Activated T-helper 1 cell treated with Interleukin-2 at 50 U/mL for 16 hours (primary cell): ENCODE results near the gene PCSK6.
"Not testable (repeated sequence)": the region's sequence is repeated elsewhere in the genome, so short reads cannot be mapped to it uniquely, and the experiment has no call there.

ENCODE experiments used
- DNase-seq: peaks from one replicate; pipeline ENCODE4 v3.0.0-alpha.2; 2020; ENCODE audit warnings: low read depth

Gene PCSK6

DNA sequence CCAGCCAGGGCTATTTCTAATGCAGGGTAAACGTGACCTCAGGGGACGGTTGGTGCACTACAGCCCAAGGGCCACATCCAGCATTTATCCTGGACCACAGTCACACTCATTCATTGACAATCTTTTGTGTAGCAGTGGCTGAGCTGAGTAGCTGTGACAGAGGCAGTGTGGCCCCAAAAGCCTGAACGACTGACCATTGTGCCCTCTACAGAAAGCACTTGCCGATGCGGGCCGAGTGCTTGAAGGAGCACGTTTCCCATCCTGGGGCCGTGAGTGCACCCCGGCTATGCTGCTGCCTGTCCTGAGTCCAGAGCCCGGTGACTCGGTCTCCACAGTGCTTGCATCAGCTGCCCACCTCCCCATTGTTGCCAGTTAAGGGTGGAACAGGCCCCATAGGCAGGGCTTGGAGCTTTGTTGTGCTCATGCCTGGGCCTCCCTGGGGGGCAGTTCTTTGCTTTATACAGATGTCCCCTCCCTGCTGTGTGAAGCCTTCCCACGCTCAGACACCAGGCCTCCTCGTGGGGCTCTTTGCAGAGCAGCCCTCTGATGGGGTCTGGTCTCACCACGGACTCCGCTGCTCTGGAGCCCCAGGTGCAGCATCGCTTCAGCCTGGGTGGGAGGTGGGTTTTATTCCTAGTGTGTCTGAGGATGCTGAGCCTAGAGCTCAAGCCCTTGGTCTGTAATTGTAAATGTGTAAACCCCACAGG lies 181.5 kb downstream of the PCSK6 start:
- no peak for DNase-seq

DNA sequence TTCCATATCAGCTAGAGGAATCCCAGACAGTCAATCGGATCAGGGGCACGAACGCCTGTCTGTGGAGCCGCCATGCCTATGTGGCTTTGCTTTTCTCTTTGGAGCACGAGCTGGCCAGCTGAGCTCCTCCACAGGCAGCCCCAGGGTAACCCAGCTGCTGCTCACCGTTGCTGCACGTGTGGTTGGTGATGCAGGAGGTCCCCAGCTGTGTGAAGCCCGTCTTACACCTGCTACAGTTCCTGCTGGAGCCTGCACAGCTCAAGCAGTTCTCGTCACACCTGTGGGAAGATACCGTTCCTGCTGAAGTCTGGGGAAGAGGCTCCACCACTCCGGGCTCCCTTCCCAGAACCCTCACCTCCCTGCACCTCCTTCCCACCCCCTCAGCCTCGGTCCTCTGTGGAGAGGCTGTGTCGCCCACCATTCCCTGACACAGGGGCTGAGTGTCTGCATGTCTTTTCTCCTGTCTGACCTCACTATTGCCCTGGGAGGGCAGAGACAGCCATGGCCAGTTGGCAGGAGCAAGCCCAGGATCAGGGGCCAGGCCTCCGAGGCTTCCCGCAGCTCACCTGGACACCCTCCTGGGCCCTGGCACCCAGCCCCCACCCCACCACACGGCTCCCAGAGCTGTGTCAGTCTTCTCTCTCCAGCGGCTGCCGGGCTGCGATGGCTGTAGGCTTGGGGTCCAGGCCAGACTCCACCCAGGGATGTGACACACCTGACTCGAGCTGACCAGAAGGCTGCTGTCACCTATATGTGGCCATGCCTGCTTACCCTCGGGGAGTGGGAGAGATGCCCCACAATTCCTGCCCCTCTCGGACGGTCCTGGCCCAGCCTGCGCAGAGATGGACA lies 182.2 kb downstream of the PCSK6 start:
- no peak for DNase-seq

DNA sequence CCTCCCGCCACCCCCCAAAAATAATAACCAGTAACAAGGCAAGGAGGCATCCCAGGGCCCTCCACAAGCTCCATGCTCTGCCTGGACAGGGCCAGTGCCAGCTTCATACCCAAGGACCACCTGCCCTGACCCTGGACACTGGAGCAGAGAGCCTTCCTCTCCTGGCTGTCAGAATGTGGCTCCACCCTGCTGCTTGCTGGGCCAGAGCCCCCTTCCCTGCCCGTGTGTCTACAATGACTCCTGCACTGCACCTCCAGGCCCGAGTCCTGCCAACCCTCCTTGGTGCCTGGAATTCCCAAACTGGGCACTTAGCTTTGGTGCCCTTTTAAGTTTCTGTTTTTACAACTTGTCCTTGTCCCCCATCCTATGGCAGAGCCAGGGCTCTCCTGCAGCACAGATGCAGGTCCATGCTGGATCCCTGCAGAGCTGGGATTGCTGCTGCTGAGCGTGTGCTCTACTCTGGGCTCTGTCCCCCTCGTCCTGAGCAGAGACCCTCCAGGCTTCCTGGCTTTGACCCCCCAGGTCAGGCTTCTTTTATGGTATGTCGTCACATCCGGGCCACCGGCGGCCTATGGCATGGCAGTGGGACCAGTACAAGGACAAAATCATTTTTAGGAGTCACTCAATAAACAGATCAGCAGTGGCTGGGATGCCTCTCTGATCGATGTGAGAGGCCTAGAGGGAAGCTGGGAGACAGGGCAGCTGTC lies 183.0 kb downstream of the PCSK6 start:
- no peak for DNase-seq

DNA sequence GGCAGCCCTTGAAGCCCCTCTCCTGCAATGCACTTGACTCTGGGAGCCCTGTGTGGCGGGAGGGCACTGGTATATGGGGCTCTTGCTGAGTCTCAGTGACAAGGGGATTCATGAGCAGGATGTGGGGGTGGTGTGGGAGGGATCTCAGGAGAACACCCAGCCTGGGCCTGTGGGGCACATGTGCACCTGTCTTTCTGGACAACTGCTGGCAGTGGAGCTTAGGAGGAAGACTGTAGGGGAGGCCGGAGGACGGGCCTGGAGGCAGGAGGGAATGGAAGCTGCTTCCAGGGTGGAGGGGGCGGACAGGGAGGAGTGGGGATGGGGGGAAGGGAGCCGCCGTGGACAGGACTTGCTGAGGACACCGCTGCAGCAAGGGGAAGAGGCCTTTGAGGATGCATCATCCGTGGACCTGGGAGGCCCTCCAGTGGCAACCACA lies 183.7 kb downstream of the PCSK6 start:
- no peak for DNase-seq

DNA sequence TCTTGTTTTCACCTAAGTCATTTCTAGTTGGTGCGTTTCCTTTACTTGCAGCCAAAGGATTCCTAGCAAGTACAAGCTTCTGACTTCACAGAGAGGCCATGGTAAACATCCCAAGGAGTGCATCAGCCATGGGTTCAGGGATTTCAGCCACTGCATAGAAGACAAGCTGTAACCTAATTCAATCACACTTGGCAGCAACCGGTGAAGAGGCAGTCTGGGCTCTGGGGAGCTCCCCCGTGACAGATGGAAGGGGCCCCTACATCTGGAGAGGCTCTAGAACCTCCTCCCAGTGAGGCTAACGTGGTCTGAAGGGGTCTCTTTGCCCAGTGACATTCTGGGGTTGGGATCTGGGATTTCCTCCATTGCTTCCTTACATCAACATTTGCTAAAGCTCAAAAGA lies 186.1 kb downstream of the PCSK6 start:
- no peak for DNase-seq

DNA sequence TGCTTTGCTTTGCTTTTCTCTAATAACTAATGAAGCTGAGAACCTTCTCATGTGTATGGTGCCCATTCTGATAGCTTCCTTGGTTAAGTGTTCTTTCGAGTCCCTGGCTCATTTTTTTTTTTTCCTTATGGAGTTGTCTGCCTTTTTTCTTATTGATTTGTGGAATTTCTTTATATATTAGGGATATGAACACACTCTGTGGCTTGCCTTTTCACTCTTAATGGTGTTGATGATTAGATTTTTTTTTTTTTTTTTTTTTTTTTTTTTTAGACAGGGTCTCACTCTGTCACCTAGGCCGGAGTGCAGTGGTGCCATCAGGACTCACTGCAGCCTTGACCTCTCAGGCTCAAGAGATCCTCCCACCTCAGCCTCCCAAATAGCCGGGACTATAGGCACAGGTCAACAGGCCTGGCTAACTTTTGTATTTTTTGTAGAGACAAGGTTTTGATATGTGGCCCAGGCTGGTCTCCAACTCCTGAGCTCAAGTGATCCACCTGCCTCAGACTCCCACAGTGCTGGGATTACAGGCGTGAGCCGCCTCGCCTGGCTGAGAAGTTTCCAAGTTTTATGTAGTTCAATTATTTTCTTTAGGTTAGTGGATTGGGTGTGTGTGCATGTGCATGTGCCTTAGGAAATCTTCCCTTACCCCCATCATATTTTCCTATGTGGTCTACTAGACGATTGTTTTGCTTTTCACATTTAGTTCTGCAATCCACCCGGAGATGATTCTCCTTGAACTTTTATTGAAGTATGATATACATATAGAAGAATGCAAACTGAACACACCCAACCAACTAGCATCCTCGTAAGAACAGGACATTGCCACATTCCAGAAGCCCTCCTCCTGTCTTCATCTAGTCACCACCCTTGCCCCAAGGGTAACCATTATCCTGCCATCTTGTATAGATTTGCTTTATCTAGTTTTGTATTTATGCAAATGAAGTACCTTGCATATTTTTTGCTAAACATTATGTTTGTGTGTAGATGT lies 192.8 kb downstream of the PCSK6 start:
- DNase-seq, result no peak

DNA sequence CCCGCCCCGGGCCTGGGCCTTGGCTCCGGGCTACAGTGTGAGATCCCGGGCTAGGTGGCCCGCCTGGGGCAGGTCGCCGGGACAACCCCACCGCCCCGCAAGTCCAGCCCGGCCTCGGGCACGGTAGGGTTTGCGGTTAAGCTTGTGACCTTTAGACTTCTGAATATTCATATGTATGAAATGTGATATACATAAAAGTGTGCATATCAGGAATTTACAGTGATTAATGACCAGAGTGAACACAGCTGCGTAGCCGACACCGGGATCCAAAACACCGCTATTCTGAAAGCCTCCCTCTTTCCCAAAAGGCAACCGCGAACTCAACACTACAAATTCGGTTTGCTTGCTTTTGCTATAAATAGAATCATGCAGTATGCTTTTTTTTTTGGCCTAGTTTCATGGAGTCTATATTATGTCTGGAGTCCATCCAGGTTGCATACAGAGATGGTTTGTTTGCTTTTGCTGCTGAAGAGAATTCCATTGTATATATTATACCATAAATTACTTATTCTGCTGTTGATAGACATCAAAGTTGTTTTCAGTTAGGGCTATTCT lies 193.8 kb downstream of the PCSK6 start:
- no peak for DNase-seq

DNA sequence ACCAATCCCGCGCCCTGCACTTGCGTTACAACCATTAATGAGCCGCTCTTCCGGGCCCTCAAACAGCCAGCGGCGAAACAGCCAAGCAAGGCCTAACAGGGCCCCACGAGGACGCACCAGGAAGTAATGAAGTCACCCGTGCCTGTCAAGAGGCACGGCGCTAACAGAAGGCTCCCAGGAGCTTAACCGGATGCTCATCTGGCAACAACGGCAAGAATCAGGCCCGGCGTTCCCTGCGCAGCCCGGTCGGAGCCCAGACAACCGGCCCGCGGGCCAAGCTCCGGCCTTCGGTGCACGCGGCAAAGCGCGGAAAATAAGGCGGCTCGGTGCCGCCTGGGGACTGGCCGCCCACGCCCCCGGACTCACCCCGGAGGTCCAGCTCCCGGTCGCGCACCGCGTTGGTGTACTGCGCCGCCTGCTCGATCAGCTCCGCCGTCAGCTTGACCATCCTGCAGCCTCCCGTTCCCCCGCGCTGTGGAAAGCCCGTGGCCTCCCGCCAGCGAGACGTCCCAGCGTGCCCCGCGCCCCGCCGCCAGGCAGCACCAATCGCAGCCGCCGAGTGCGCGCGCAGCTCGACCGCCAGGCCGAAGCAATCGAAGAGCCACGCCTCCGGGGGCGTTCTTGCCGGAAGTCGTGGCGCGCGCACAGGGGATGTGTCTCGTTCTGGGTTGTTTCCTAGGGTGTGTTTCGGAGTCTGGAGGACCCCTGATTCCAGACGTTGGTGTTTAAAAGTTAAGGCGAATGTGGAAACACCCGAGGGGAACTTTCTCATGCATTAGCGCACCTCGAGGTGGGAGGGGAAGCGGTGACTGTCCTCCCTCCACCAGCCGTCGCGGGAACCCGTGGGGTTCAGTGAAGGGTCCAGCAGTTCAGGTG lies 194.5 kb downstream of the PCSK6 start, which contains the start of gene SNRPA1:
TSS of gene SNRPA1 (minus strand) at position 518 of the 876 bp plus-strand sequence. CDS start at position 448, 70 bp downstream.
- peak; percentile 96 for DNase-seq

DNA sequence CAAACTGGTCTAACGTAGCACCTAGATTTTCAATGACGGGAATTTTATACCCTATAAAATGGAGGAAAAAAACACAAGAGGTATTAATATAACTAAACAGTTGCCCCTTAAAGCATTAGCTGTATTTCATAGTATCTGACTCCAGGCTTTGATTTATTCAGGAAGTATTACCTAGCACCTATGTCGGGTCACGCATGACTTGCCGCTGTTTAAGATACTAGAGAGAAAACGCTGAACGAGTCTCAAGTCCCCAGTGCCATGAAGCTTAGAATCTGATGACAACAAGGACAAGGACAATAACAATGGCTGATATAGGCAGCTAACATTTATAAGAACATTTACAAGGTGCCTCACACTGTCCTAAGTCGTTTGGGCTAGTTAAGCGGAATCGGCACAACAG lies 196.4 kb downstream of the PCSK6 start:
- no peak for DNase-seq

DNA sequence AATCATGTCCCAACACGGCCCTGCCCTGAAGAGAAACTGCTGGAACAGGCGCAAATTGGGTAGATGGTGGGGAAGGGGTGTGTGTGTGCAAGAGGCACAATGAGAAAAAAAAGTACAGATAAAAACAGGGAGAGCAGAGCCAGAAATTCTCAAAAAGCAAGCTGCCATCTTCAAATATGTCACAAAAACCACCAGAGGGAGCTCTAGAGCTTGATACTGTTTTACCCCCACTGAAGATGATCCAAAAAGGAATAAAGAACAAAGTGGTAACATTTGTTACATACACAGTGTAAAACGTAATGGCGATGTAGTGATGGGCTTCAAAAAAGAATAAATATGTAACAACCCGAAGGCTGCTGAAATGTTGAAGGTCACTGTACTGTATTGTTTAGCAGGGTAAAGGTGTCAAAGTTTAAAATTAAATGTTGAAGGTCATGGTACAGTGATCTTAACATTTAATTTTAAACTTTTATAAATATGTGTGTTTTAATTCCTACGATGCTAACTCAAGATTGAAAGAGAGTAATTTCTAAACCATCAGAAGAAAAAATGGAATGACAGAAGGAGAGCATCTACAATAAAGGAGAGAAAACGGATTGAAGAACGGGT lies 200.5 kb downstream of the PCSK6 start:
- no peak for DNase-seq

DNA sequence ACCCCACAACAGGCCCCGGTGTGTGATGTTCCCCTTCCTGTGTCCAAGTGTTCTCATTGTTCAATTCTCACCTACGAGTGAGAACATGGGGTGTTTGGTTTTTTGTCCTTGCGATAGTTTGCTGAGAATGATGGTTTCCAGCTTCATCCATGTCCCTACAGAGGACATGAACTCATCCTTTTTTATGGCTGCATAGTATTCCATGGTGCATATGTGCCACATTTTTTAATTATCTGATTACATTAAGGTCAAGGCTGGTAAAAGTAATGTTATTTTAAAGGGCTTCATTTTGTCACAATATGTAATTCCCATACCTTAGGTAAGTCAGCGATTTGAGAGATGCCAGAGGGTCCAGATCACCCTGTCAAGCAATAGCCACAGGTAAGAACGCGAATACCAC lies 202.2 kb downstream of the PCSK6 start:
- not testable (repeated sequence) for DNase-seq

DNA sequence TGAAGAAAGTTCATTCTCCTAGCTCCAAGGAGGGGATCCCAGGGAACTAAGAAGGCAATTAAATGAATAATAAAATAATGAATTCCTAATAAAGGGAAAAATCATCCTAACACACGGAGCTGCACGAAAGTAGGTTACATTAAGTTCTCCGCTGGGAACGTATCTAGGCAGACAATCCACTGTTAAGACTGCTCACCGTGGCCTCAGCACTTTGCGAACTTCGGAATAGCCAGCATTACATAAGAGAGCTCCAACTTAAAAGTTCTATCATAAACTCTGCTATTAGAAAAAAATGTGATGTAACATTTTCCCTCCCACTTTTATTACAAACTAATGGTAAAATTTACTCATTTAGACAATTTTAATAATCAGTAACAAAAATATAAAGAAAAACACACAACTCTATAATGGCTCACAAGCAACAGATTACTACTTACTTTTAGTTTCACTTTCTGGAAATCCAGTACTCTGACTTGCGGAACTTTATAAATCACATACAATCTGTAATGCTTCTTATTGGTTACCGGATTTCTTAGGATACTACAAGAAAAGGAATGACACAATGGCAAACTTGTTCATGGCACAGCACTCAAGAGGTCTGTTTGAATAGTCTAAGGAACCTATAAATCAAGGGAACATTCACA lies 202.9 kb downstream of the PCSK6 start:
- DNase-seq, result no peak

DNA sequence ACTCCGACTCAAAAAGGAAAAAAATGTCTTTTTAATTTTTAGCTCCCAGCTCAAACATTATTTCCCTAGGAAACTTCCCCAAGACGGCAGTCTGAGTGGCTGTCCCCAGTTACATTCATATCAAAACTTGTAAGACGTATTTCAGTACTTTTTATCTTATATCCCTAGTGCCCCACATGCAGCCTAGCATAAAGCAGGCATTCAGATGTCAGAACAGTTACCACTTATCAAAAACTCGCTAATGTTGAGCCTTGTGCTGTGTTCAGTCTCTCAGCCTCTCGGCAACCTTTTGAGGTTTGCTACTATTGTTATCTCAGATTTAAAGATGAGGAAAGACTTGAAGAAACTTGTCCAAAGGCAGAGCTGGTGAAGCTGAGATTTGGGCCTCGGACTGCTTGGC lies 205.6 kb downstream of the PCSK6 start:
- no peak for DNase-seq

DNA sequence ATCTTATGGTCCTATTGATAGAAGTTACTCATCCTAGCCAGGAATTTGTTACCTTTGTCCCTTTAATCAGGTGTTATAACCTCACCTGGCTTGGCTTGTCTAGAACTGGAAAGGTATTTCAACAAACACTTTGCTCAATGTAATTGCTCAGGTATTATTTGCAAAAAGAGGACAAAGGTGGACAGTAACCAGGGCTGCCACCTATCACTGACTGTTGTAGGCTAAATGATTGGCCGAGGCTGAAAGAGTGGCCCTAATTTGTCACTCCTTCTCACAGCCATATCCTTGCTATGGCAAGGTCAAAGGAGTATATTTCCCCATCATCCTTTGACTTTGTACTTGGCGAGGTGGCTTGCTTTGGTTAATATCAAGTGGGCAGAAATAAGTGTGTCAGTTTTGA lies 209.5 kb downstream of the PCSK6 start:
- DNase-seq, result no peak

DNA sequence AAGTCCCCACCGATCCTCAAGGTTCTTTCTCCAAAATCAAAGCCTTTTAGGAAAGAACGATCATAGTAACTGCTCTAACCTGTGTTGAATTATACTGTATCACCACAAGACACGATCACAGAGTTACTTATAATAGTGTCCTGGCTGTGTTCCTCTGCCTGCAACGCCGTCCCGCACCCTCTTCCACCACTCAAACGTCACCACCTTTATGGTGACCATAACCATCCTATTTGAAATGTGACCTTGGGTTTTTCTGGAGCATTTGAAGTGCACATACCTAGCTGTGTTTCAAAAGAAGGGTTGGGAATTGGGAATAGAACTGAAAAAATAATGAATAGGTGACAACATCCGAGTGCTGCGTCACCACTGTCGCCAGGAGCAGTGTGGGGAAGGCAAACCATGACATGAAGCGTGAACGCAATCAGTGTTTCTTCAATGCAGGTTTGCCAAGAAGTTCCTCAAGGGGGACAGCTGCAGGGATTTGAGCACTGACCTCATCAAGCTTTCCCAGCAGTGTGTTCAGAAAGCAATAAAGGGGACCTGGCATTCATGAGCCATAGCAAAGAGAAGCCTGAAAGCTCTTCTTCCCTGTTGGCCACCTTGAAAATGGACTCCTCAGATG lies 211.5 kb downstream of the PCSK6 start:
- DNase-seq, result no peak

DNA sequence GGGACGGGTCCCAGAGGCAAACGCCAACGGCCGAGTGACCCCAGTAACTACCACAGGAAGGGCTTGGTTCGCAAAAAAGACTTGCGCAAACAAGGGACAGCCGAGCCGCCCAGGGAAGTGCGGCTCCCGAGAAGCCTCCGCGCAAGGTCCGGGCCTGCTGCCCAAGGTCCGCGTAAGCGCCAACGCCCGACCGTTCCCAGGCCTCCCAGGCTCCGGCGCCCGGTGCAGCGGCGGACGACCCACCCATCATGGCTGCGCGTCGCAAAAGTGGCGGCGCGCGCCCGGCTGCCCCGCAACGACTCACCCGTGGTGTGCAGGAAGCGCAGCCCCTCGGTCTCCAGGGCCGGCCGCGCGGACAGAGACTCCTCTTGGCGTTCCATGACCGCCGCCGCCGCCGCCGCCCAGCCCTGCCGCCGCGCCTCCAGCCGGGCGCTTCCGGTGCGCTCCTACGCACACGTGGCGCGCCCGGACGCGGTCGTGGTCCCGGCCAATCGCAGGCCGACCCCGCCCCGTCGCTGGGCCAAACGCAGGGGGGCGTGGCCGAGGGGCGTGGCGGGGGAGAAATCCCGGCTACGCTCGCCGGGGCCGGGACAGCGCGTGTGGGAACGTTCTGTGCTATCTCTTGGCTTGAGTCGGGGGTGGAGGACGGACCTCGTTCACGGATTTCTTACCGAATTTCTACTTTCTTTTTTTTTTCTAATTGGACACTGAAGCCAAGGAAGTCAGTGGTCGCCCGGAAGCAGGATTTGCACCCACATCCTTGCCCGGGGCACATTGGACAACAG lies 212.3 kb downstream of the PCSK6 start, which contains the start of gene SELENOS:
TSS of gene SELENOS (minus strand) at position 448 of the 785 bp plus-strand sequence. CDS start at position 380, 68 bp downstream.
- DNase-seq, result peak; percentile 84

DNA sequence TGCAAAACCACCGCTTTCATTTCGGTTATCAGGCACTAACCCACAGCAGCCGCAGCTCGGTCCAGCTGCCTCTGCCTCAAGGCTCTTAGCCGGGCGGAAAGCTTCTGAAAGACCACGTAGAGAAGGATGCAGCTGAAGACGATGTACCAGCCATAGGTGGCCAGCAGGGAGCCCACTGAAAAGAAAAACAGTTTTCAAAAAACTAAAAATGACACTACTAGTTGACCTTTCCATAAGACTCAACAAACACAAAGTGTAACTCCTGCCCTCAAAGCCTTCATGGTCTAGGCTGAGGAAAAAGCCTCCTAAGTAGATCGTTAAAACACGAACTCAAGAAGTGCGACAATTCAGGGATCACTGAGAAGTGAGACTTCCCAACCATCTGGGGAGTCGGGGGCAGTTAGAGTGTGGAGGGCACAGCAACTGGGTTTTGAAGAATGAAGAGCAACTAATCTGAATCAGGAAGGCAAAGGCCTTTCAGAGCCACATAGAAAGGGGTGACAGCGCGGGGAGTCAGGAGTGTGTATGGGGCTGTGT lies 212.9 kb downstream of the PCSK6 start:
- no peak for DNase-seq
